Colonic mucosa (tissue), 4 donors: ENCODE results near the gene HLA-DRB5. TPM values are rescaled to one million over a fixed set of nuclear protein-coding genes. Genes with fewer than 3 reads are reported as not detected.
"Not testable (repeated sequence)": the region's sequence is repeated elsewhere in the genome, so short reads cannot be mapped to it uniquely, and the experiment has no call there.

Experiments used
- DNase-seq: peaks from one replicate; pipeline ENCODE4 v3.0.0-alpha.2; 2020
- H3K27ac ChIP-seq: fragments of 200-600 bp; one replicate; pipeline ENCODE4 v1.8.0; 2021
- H3K27me3 ChIP-seq: fragments of 200-600 bp; one replicate; pipeline ENCODE4 v1.8.0; 2021
- H3K36me3 ChIP-seq: fragments of 200-600 bp; one replicate; pipeline ENCODE4 v1.8.0; 2021
- H3K4me1 ChIP-seq: fragments of 200-600 bp; one replicate; pipeline ENCODE4 v1.8.0; 2021; ENCODE audit warnings: mild to moderate bottlenecking
- H3K4me3 ChIP-seq: fragments of 200-600 bp; one replicate; pipeline ENCODE4 v1.8.0; 2021
- H3K9ac ChIP-seq, 2 donors: one replicate each; pipeline ENCODE4 v1.7.0; 2013; ENCODE audit warnings: control low read depth in 2 of 2, low read depth in 2 of 2, low read length in 2 of 2
- H3K9me3 ChIP-seq: fragments of 200-600 bp; one replicate; pipeline ENCODE4 v1.8.0; 2021
- CTCF ChIP-seq: fragments of 200-600 bp; IDR thresholded peaks from one replicate; pipeline ENCODE4 v1.8.0; 2022; ENCODE audit warnings: antibody characterized with exemption, mild to moderate bottlenecking
- intact Hi-C: fragments of 100-400 bp; cut with DNase I; formaldehyde crosslinking; loops from one replicate; pipeline ENCODE4 v1.14.1; 2022
- total RNA-seq, 2 donors: library from RNA; stranded (reverse); fragmentation: NEBNext Ultra II Directional in 1 of 2; extraction: Animal tissue kit (Norgen Biotek cat#: 25700) in 1 of 2; gene quantifications; one replicate each; pipeline ENCODE4 v1.2.1, GENCODE V29; 2021
- donor health status: healthy.
- donor health status: DM: no; HTN: no; CAD: no.
- donor health status: DM: no; HTN: no; CAD: no.

Gene HLA-DRB5
- total RNA-seq, 2 donors from 2014 or later: 4.8 to 26.7 TPM

- Histone ChIP-seq H3K4me3 (no peak overlapping the region), H3K9ac (no peak overlapping the region), H3K9me3 (no peaks in the 10 kb centered on the region), H3K36me3 (no peaks in the 10 kb centered on the region), H3K27ac (no peak overlapping the region), H3K27me3 (no peaks in the 10 kb centered on the region), H3K4me1 (no peaks in the 10 kb centered on the region)
- no peak for TF ChIP-seq CTCF
- DNase-seq: no peak
- intact Hi-C loops: no loop called here
These were observed 24.3 kb upstream of the HLA-DRB5 start for GRCh38 chr6:32554116-32554965.

- H3K9me3 ChIP-seq: no peaks in the 10 kb centered on the region
These were observed 23.1 kb upstream of the HLA-DRB5 start for GRCh38 chr6:32553037-32553742.

GRCh38 chr6:32551410-32551809 lies 21.3 kb upstream of the HLA-DRB5 start:
- H3K27ac ChIP-seq: no peak overlapping the region
- DNase-seq: no peak
- intact Hi-C loops: no loop called here
- H3K4me1 ChIP-seq: no peaks in the 10 kb centered on the region
- no peaks in the 10 kb centered on the region for H3K27me3 ChIP-seq
- H3K9ac ChIP-seq: no peak overlapping the region
- H3K36me3 ChIP-seq: no peaks in the 10 kb centered on the region
- TF ChIP-seq CTCF: no peak
- no peaks in the 10 kb centered on the region for H3K9me3 ChIP-seq
- H3K4me3 ChIP-seq: no peak overlapping the region

More at GRCh38 chr6:32553037-32553742, 23.1 kb upstream of the HLA-DRB5 start:
- Histone ChIP-seq H3K27ac (no peak overlapping the region), H3K4me3 (no peak overlapping the region), H3K9ac (no peak overlapping the region), H3K4me1 (no peaks in the 10 kb centered on the region), H3K36me3 (no peaks in the 10 kb centered on the region), H3K27me3 (no peaks in the 10 kb centered on the region)
- intact Hi-C loops: no loop called here
- DNase-seq: no peak
- TF ChIP-seq CTCF: no peak

GRCh38 chr6:32539839-32540238 lies 9.8 kb upstream of the HLA-DRB5 start:
- intact Hi-C loops: no loop called here
- H3K9me3 ChIP-seq: no peaks in the 10 kb centered on the region
- H3K9ac ChIP-seq: no peak overlapping the region
- no peak overlapping the region for H3K4me3 ChIP-seq
- H3K27ac ChIP-seq: no peak overlapping the region
- no peaks in the 10 kb centered on the region for H3K27me3 ChIP-seq
- H3K36me3 ChIP-seq: no peaks in the 10 kb centered on the region
- TF ChIP-seq CTCF: no peak
- no peaks in the 10 kb centered on the region for H3K4me1 ChIP-seq
- DNase-seq: no peak

- intact Hi-C loops, H3K9me3 ChIP-seq, H3K27me3 ChIP-seq, H3K9ac ChIP-seq, H3K4me3 ChIP-seq, H3K36me3 ChIP-seq, DNase-seq, H3K27ac ChIP-seq, H3K4me1 ChIP-seq: not testable (repeated sequence)
These were observed 325 bp upstream of the HLA-DRB5 start for GRCh38 chr6:32530431-32530793.
